HG03097 (cell line): Measurements from ENCODE around the gene OR2A25.

ENCODE experiments used
- ATAC-seq: cut with Tn5 transposase; IDR thresholded peaks from one replicate; pipeline ENCODE4 v1.9.1; 2021; ENCODE audit not compliant: unreplicated experiment, low FRiP score

OR2A25 gene

DNA sequence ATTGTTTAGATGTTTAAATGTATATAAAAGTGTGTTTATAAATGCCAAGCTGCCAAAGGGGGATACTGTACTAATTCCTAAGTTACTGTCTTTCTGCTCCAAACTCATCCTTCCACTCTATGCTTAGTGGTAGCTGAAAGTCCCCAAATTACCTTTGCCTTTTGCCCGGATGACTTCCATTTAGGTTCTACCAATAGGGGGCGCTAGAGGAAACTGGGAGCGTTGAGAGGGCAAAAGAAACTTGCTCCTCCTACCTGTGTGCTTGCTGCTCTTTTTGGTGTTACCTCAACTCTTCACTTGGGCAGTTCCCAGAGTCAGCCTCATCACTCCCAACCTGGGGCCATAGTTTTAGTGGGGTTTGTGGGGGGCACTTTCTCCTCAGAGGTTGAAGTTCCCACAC lies 5.9 kb upstream of the OR2A25 start:
- ATAC-seq = no peak

DNA sequence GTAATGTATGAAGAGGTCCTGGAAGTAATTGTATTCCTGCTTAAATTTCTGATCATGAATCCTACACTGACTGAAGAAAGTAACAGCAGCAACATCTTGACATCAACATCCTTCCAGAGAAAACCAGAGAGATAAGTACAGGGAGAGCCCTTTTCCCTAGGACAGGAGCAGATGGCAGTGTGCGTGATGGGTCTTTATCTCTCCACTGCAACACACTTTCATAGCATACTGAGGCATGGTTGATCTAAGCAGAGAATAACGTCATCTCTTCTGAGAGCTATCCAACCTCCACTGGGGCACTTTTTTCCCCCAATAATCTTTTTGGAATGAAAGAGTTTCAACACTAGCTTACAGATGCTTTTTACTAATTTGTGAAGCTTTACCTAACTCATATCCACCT lies 342 bp downstream of the OR2A25 start:
- ATAC-seq = no peak

DNA sequence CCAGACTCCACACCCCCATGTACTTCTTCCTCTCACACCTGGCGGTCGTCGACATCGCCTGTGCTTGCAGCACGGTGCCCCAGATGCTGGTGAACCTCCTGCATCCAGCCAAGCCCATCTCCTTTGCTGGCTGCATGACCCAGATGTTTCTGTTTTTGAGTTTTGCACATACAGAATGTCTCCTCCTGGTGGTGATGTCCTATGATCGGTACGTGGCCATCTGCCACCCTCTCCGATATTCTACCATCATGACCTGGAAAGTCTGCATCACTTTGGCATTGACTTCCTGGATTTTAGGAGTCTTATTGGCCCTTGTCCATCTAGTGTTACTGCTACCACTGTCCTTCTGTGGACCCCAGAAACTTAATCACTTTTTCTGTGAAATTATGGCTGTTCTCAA lies 4.8 kb downstream of the OR2A25 start:
- no peak for ATAC-seq

DNA sequence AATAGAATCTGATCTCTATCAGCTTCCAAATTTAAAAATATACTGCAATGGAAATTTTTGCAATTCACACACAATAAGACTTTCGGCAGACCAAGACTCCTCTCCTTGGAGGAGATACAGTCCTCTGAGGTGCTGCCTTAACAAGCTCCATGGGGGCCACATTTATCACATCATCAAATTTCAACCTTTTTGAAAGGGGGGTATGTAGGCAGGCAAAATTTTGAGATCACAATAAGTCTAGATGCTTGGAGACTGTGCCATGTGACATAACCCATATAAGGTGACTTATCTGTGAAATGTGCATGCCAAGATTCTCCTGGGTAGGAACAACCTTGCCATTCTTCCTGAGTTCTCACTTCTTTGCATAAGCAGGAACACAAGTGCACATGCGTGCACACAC lies 16.4 kb downstream of the OR2A25 start, which contains the start of gene OR2A12:
Gene OR2A12 (plus strand): TSS at position 301 of the 400 bp plus-strand sequence. CDS start 8,830 bp downstream, outside the sequence.
- no peak for ATAC-seq

DNA sequence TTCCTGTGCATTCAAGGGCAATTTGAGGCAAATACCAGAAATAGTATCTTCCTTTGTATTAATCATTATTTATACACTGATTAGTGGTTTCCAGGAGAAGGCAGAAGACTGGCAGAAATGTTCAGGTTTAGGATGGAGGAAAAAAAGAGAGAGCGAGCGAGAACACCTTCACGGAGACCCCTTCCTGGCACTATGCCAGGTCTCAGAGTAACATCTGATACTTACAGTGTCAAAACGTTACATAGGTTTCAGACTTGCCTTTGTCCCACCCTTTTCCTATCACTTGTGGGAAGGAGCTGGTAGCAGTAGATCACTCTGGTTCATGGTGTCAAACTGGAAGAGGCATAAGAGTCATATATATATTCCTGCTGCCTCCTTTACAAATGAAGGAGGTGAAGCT lies 17.1 kb downstream of the OR2A25 start:
- no peak for ATAC-seq

GRCh38 chr7:144087230-144087629 lies 17.6 kb downstream of the OR2A25 start:
- no peak for ATAC-seq

DNA sequence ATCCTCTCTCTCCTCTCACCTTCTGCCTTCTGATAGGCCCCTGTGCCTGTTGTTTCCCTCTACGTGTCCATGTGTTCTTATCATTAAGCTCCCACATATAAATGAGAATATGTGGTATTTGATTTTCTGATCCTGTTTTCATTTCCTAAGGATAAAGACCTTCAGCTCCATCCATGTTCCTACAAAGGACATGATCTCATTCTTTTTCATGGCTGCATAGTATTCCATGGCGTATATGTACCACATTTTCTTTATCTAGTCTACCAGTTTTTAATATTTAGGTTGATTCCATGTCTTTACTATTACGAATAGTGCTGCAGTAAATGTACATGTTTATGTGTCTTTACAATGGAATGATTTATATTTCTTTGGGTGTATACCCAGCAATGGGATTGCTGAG lies 21.1 kb downstream of the OR2A25 start:
- no peak for ATAC-seq

DNA sequence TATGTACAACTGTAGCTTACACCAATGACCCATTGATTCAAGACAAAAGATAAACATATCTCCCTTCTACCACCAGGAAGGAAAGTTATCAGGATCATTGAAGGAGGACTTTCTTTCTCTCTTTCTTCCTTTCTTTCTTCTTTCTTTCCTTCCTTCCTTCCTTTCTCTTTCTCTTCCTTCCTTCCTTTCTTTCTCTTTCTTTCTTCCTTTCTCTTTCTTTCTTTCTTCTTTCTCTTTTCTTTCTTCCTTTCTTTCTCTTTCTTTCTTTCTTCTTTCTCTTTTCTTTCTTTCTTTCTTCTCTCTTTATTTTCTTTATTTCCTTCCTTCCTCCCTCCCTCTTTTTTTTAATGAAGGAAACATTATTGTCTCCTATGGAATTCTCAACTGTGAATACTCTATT lies 29.2 kb downstream of the OR2A25 start:
- ATAC-seq = no peak

DNA sequence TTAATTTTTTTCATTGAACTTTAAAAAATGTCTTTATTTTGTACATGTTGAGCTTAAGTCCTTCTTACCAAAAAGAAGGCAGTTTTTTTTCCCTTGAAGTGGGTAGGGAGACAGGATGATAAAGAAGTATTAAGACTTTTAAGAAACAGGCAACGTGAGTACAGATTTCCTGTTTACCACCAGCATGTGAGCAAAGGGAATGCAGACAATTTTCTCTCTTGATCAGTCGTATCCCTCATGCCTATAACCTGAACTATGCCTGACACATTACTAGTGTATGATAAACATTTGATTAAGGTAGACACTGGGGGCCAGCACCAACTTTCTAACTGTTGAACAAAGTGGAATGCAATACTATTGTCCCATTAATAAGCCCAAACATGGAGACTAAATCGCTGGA lies 31.0 kb downstream of the OR2A25 start:
- no peak for ATAC-seq

- ATAC-seq = no peak
Observed at GRCh38 chr7:144102041-144102440, 32.4 kb downstream of the OR2A25 start.

DNA sequence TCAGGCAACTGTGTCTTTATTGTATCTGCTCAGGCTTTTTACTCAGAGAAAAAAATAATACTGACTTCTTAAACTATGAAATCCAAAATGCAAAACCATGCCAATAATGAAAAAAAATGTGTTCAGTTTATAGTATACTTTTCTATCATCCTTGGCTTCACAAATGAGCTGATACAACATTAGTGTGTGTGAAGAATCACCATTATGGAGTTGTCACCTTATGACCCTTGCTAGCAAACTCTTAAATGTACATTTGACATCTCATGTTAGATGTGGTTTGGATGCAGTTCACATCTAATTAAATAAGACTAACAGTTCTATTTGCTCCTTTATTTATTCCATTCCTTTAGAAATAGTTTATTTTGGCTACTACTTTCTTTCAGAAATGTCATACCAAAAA lies 35.6 kb downstream of the OR2A25 start:
- ATAC-seq = no peak

DNA sequence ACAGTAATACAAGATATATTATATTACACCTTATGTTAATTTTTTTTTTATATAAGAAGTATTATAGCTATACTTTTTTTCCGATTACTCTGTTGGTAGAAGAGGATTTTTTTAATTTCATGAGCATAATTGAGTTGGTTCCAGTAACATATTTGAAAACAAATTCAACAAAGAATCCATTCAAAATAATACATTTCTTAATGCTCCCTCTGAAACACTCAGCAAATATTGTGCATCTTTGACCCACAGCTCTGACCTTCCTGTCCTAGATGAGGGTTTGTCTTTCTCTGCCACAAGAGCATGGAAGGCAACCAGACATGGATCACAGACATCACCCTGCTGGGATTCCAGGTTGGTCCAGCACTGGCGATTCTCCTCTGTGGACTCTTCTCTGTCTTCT lies 39.7 kb downstream of the OR2A25 start, which contains the start of gene OR2A2:
Gene OR2A2 (plus strand): TSS at position 301 of the 400 bp plus-strand sequence. CDS start 0 bp downstream, at position 301.
- no peak for ATAC-seq

GRCh38 chr7:144110272-144110671 lies 40.7 kb downstream of the OR2A25 start:
- ATAC-seq = no peak

DNA sequence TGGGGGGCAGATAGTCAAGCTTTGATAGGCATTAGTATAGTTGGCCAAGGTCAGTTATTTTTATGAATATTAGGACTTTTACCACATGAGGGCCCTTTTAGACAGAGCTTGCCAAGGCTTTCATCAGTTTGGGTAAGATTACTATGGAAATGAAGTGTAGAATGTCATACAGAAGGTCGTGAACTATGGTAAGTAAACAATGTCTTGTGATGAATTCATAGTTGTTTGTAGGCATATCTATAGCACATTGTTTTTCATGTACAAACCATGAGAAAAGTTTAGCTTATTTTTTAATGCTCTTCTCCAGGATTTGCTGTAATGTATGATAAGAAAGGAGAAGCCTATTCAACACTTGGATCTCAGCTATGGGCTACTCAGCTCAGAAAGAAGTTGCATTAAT lies 44.0 kb downstream of the OR2A25 start:
- no peak for ATAC-seq

DNA sequence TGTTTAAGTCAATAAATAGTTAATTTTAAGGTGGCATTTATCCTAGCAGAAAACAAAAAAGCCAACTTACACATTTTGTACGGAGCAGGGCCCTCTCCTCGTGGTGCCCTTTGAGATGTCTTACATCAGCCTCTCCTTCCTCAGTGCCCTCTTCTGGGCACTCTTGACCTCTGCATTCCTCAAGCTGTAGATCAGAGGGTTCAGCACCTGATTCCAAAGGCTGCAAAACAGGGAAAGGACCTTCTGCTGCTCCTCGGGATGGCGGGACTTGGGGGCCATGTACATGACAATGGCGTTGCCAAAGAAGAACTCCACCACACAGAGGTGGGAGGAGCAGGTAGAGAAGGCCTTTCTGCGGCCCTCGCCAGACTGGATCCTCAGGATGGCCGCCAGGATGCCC lies 48.7 kb downstream of the OR2A25 start:
- ATAC-seq = no peak

DNA sequence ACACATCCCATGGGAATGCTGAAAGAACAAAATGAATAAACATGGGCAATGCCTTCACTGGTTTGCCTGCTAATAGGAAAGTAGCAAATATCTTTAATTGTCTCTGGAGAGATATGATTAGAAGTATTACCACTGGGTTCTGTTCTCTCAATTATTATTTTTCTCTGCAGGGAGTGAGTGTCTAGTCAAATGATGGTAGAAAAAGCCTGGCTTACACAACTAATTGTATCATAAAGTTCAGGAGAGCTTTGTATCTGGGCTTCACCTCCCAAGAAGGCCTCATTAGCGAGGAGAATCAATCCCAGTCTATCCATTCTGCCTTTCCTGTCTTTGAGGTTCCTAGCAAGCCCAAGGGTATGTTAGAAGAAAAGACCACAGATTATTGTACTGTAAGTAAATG lies 53.3 kb downstream of the OR2A25 start, which contains the start of gene OR2A14:
Gene OR2A14 (plus strand): TSS at position 301 of the 400 bp plus-strand sequence. CDS start 5,937 bp downstream, outside the sequence.
- no peak for ATAC-seq
